NB4 (cell line): ENCODE measurements around the gene PEX26.

Source experiments
- MAX ChIP-seq: IDR thresholded peaks from 2 replicates; pipeline ENCODE4 v1.6.1; 2011; ENCODE audit warnings: low read depth, low read length
- MYC ChIP-seq: IDR thresholded peaks from 2 replicates; pipeline ENCODE4 v1.6.1; 2011; ENCODE audit warnings: low read depth, low read length
- POLR2A ChIP-seq: IDR thresholded peaks from 2 replicates; pipeline ENCODE4 v1.6.1; 2011; ENCODE audit warnings: mild to moderate bottlenecking; ENCODE audit not compliant: insufficient read length; ENCODE audit errors: extremely low read depth
- TF ChIP-seq, protein P1 (sequence below): IDR thresholded peaks from one replicate; pipeline ENCODE4 v1.5.1; 2012; ENCODE audit warnings: low read depth, low read length

DNA sequence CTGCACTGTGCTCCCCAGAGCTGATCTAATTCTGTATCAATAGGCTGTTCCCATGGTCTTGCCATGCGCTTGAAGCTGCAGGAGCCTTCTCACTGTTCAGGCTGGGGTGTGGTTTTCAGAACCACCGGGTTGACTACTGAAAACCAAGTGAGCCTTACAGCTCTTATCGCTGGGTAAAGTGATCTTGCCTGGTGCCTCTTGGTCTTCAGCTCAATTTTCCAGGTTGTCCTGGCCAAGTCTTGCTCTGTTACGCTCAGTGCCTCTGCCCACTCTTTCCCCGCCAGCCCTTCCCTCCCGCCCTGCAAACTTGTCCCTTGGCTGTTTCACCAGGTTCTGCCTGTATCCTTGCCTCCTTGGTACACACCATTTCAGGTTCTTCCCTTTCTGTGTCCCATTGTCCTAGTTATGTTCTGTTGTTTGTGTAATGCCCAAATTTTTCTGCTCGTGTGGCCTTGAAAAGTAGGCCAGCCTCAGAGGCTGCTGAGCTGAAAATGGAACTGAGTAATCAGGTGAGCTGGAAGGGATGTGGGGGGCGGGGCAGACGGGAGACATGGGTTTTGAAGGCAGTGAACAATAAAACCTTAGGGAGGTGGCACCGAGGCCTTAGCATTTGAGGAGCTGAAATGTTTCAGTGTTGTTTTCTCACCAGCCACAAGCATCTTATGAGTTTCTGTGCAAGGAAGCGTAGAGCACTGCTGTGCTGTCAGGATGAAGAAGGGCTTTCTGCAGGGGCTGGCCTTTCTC is 11.2 kb downstream of the PEX26 start:
- TF ChIP-seq POLR2A, result no peak
- TF ChIP-seq, protein P1, sequence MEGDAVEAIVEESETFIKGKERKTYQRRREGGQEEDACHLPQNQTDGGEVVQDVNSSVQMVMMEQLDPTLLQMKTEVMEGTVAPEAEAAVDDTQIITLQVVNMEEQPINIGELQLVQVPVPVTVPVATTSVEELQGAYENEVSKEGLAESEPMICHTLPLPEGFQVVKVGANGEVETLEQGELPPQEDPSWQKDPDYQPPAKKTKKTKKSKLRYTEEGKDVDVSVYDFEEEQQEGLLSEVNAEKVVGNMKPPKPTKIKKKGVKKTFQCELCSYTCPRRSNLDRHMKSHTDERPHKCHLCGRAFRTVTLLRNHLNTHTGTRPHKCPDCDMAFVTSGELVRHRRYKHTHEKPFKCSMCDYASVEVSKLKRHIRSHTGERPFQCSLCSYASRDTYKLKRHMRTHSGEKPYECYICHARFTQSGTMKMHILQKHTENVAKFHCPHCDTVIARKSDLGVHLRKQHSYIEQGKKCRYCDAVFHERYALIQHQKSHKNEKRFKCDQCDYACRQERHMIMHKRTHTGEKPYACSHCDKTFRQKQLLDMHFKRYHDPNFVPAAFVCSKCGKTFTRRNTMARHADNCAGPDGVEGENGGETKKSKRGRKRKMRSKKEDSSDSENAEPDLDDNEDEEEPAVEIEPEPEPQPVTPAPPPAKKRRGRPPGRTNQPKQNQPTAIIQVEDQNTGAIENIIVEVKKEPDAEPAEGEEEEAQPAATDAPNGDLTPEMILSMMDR, result no peak
- TF ChIP-seq MAX, result no peak
- TF ChIP-seq MYC, result no peak
